Fibroblast of skin of right quadriceps (primary cell): ENCODE results near the gene WDFY4.

Experiments
- DNase-seq: peaks from one replicate; pipeline ENCODE4 v3.0.0-alpha.2; 2013

The WDFY4 gene

GRCh38 chr10:48656914-48657305, 27.8 kb upstream of the WDFY4 start:
- DNase-seq, result no peak

- no peak for DNase-seq
Observed at GRCh38 chr10:48657416-48657815, 27.3 kb upstream of the WDFY4 start.

- DNase-seq, result peak; percentile 54
Observed at GRCh38 chr10:48658243-48658974, 26.3 kb upstream of the WDFY4 start.

- DNase-seq, result no peak
Observed at GRCh38 chr10:48658975-48659269, 25.8 kb upstream of the WDFY4 start.

- no peak for DNase-seq
Observed at GRCh38 chr10:48659790-48660189, 24.9 kb upstream of the WDFY4 start.

GRCh38 chr10:48661441-48661840, 23.2 kb upstream of the WDFY4 start:
- no peak for DNase-seq

GRCh38 chr10:48667960-48668590, 16.6 kb upstream of the WDFY4 start:
- DNase-seq, result no peak

- DNase-seq, result no peak
Observed at GRCh38 chr10:48670978-48671913, 13.4 kb upstream of the WDFY4 start.

- DNase-seq, result no peak
Observed at GRCh38 chr10:48671914-48672595, 12.6 kb upstream of the WDFY4 start.

GRCh38 chr10:48672596-48673265, 11.9 kb upstream of the WDFY4 start:
- no peak for DNase-seq

GRCh38 chr10:48677625-48678024, 7.0 kb upstream of the WDFY4 start:
- DNase-seq, result no peak

- DNase-seq, result no peak
Observed at GRCh38 chr10:48678041-48678440, 6.6 kb upstream of the WDFY4 start.

- no peak for DNase-seq
Observed at GRCh38 chr10:48681740-48682139, 2.9 kb upstream of the WDFY4 start.

GRCh38 chr10:48682265-48682664, 2.4 kb upstream of the WDFY4 start:
- DNase-seq, result no peak

GRCh38 chr10:48683424-48683823, 1.2 kb upstream of the WDFY4 start:
- no peak for DNase-seq

GRCh38 chr10:48683868-48684267, 805 bp upstream of the WDFY4 start:
- DNase-seq, result no peak

- DNase-seq, result no peak
Observed at GRCh38 chr10:48684463-48684791, 246 bp upstream of the WDFY4 start.

GRCh38 chr10:48685731-48686130, 1.1 kb downstream of the WDFY4 start:
- no peak for DNase-seq

GRCh38 chr10:48690791-48691660, 6.4 kb downstream of the WDFY4 start:
- DNase-seq, result no peak

- no peak for DNase-seq
Observed at GRCh38 chr10:48691812-48692528, 7.3 kb downstream of the WDFY4 start.

GRCh38 chr10:48692748-48693147, 8.1 kb downstream of the WDFY4 start:
- DNase-seq, result no peak
